HepG2 (cell line): ENCODE results near the gene FAM131A. TPM values are rescaled to one million over a fixed set of nuclear protein-coding genes. Genes with fewer than 3 reads are reported as not detected.

Experiments
- ATAC-seq: fragments of 200-7000 bp; cut with Tn5 transposase; 3 replicates; pipeline ENCODE4 v1.9.1; 2020; ENCODE audit warnings: mild to moderate bottlenecking, moderate library complexity
- BruUV-seq: library from RNA; stranded (reverse); fragments of 400-500 nt; replicated peaks from 2 replicates; lab custom pipeline; 2021; lab: Mats Ljungman, UMichigan
- CTCF ChIA-PET: fragments of 300-600 bp; formaldehyde crosslinking; extraction: SDS; loops from one replicate; lab custom pipeline; 2021; ENCODE audit warnings: low total read pairs, inconsistent platforms, low intra/inter-chr PET ratio; lab: Yijun Ruan, JAX
- POLR2A ChIA-PET: fragments of 350-600 bp; sonication (Branson Sonifier 250); formaldehyde crosslinking; loops from one replicate; lab custom pipeline; 2020; ENCODE audit warnings: antibody characterized with exemption, inconsistent platforms; lab: Yijun Ruan, JAX
- DNase-seq: peaks from one replicate; pipeline ENCODE4 v3.0.0-alpha.2; 2015; ENCODE audit warnings: low spot score
- FAIRE-seq: peaks from 3 replicates; lab custom pipeline; 2011; peaks lifted over from hg19 to GRCh38; lab: Jason Lieb, UNC
- H2AFZ ChIP-seq: one replicate; pipeline ENCODE4 v1.6.1; 2011; ENCODE audit warnings: low read length, inconsistent platforms
- H3K27ac ChIP-seq: fragments of 300-600 bp; 3 replicates; pipeline ENCODE4 v1.8.0; 2011; ENCODE audit warnings: mixed run types, mild to moderate bottlenecking, mixed read lengths, low read length, inconsistent platforms; ENCODE audit not compliant: insufficient read depth; ENCODE audit errors: extremely low read length
- H3K27me3 ChIP-seq, 2 experiments: fragments of 200-600 bp in 1 of 2; 2 replicates in 1 of 2; 3 replicates in 1 of 2; pipeline versions ENCODE4 v1.6.0 to v1.8.0; 2011; ENCODE audit warnings: low read length in 2 of 2, mild to moderate bottlenecking in 2 of 2, moderate library complexity in 2 of 2, inconsistent platforms in 1 of 2; ENCODE audit not compliant: insufficient read depth in 2 of 2, control insufficient read depth in 1 of 2
- H3K36me3 ChIP-seq, 2 experiments: fragments of 200-600 bp in 1 of 2; replicated peaks in 1 of 2; 2 replicates in 1 of 2; 3 replicates in 1 of 2; pipeline versions ENCODE4 v1.5.1 to v1.8.0; 2011; ENCODE audit warnings: low read length in 2 of 2, inconsistent platforms in 1 of 2; ENCODE audit not compliant: insufficient read depth in 2 of 2, control insufficient read depth in 1 of 2
- H3K4me1 ChIP-seq: 2 replicates; pipeline ENCODE4 v1.5.1; 2012; ENCODE audit warnings: low read length, inconsistent platforms; ENCODE audit not compliant: insufficient read depth
- H3K4me2 ChIP-seq: 2 replicates; pipeline ENCODE4 v1.6.0; 2011; ENCODE audit warnings: low read depth, low read length, inconsistent platforms
- H3K4me3 ChIP-seq, 3 experiments: fragments of 200-600 bp in 1 of 3; sonication (generic), shearing (Covaris generic) in 1 of 3; replicated peaks in 1 of 3; 2 replicates each; pipeline ENCODE4 v1.5.1; 2011 to 2016; ENCODE audit warnings: low read length in 3 of 3, inconsistent platforms in 2 of 3, low read depth in 2 of 3, mild to moderate bottlenecking in 2 of 3, control low read depth in 1 of 3, mixed read lengths in 1 of 3; ENCODE audit not compliant: insufficient read depth in 1 of 3
- H3K79me2 ChIP-seq: one replicate; pipeline ENCODE4 v1.6.1; 2011; ENCODE audit warnings: low read length, inconsistent platforms; ENCODE audit not compliant: insufficient read depth
- H3K9ac ChIP-seq: 2 replicates; pipeline ENCODE4 v1.6.0; 2011; ENCODE audit warnings: mild to moderate bottlenecking, low read depth, low read length, inconsistent platforms; ENCODE audit not compliant: insufficient read depth
- H3K9me3 ChIP-seq: 2 replicates; pipeline ENCODE4 v1.5.1; 2012; ENCODE audit warnings: mild to moderate bottlenecking, low read length
- H4K20me1 ChIP-seq: 2 replicates; pipeline ENCODE4 v1.6.0; 2011; ENCODE audit warnings: inconsistent platforms, mild to moderate bottlenecking, low read length, moderate library complexity; ENCODE audit not compliant: insufficient read depth
- ATF7 ChIP-seq, 2 experiments: fragments of 450-650 bp in 1 of 2; sonication (generic) in 1 of 2; formaldehyde crosslinking in 1 of 2; IDR thresholded peaks; 2 replicates each; pipeline versions ENCODE4 v1.4.0 to v1.6.1; 2016 to 2020; ENCODE audit warnings: antibody characterized with exemption in 1 of 2, mild to moderate bottlenecking in 1 of 2, missing genetic modification reagents in 1 of 2
- CAMTA2 ChIP-seq: sonication (generic); formaldehyde crosslinking; IDR thresholded peaks from 2 replicates; pipeline ENCODE4 v1.4.0; 2020; ENCODE audit warnings: mild to moderate bottlenecking, missing genetic modification reagents, borderline replicate concordance
- CCDC6 ChIP-seq: sonication (generic); formaldehyde crosslinking; IDR thresholded peaks from 2 replicates; pipeline ENCODE4 v1.8.1; 2022; ENCODE audit warnings: mild to moderate bottlenecking, missing genetic modification reagents, moderate library complexity
- CEBPG ChIP-seq: IDR thresholded peaks from 2 replicates; pipeline ENCODE4 v1.6.1; 2016
- CENPX ChIP-seq: sonication (generic); formaldehyde crosslinking; IDR thresholded peaks from 2 replicates; pipeline ENCODE4 v1.9.0; 2021; ENCODE audit warnings: mild to moderate bottlenecking, missing genetic modification reagents, moderate library complexity
- CREB1 ChIP-seq, 2 experiments: fragments of 450-650 bp in 1 of 2; IDR thresholded peaks; 2 replicates each; pipeline ENCODE4 v1.6.1; 2016 to 2017; ENCODE audit warnings: control low read depth in 1 of 2, mild to moderate bottlenecking in 1 of 2, missing compliant biosample characterization in 1 of 2, missing genetic modification characterization in 1 of 2
- FOXJ3 ChIP-seq: sonication (generic); formaldehyde crosslinking; IDR thresholded peaks from 2 replicates; pipeline ENCODE4 v1.4.0; 2020; ENCODE audit warnings: missing genetic modification reagents, mild to moderate bottlenecking, borderline replicate concordance
- FOXM1 ChIP-seq: sonication (generic); formaldehyde crosslinking; IDR thresholded peaks from 2 replicates; pipeline ENCODE4 v1.5.0; 2020; ENCODE audit warnings: missing genetic modification reagents
- GTF2F1 ChIP-seq: fragments of 150-350 bp; IDR thresholded peaks from 2 replicates; pipeline ENCODE4 v1.6.1; 2014; ENCODE audit warnings: low read length
- HNRNPK ChIP-seq: fragments of 200-400 bp; formaldehyde crosslinking; IDR thresholded peaks from 2 replicates; pipeline ENCODE4 v1.6.1; 2018; ENCODE audit warnings: low read length, low read depth, moderate library complexity, mild to moderate bottlenecking; ENCODE audit not compliant: poor library complexity, severe bottlenecking
- MEIS2 ChIP-seq: sonication (generic); formaldehyde crosslinking; IDR thresholded peaks from 2 replicates; pipeline ENCODE4 v1.9.0; 2021; ENCODE audit warnings: mild to moderate bottlenecking, missing genetic modification reagents
- MIER2 ChIP-seq: IDR thresholded peaks from 2 replicates; pipeline ENCODE4 v1.6.1; 2016; ENCODE audit warnings: missing biosample characterization, missing genetic modification reagents
- MIER3 ChIP-seq: IDR thresholded peaks from 2 replicates; pipeline ENCODE4 v1.6.1; 2016; ENCODE audit warnings: missing compliant biosample characterization, borderline replicate concordance
- POLR2A ChIP-seq, 2 experiments: IDR thresholded peaks; 2 replicates each; pipeline ENCODE4 v1.6.1; 2011; ENCODE audit warnings: low read depth in 2 of 2, low read length in 2 of 2, mild to moderate bottlenecking in 1 of 2, moderate library complexity in 1 of 2; ENCODE audit not compliant: insufficient read depth in 1 of 2
- RBFOX2 ChIP-seq: fragments of 200-400 bp; formaldehyde crosslinking; IDR thresholded peaks from 2 replicates; pipeline ENCODE4 v1.6.1; 2017; ENCODE audit warnings: low read depth, mild to moderate bottlenecking, low read length
- REPIN1 ChIP-seq: sonication (generic); formaldehyde crosslinking; IDR thresholded peaks from 2 replicates; pipeline ENCODE4 v1.8.0; 2022; ENCODE audit warnings: missing genetic modification reagents, low read depth, mild to moderate bottlenecking, borderline replicate concordance
- RFXAP ChIP-seq: sonication (generic); formaldehyde crosslinking; IDR thresholded peaks from 2 replicates; pipeline ENCODE4 v1.4.0; 2020; ENCODE audit warnings: missing genetic modification reagents, borderline replicate concordance
- STAT5B ChIP-seq: sonication (generic); formaldehyde crosslinking; IDR thresholded peaks from 2 replicates; pipeline ENCODE4 v1.4.0; 2020; ENCODE audit warnings: missing genetic modification reagents
- ZEB1 ChIP-seq: IDR thresholded peaks from 2 replicates; pipeline ENCODE4 v1.6.1; 2012; ENCODE audit warnings: mild to moderate bottlenecking, low read depth, inconsistent platforms; ENCODE audit not compliant: insufficient replicate concordance
- ZMAT3 ChIP-seq: sonication (generic); formaldehyde crosslinking; conservative IDR thresholded peaks from 2 replicates; pipeline ENCODE4 v1.7.0; 2021; ENCODE audit warnings: missing genetic modification reagents
- ZNF550 ChIP-seq: sonication (generic); formaldehyde crosslinking; IDR thresholded peaks from 2 replicates; pipeline ENCODE4 v1.4.0; 2020; ENCODE audit warnings: mild to moderate bottlenecking, missing genetic modification reagents, borderline replicate concordance
- ZNF672 ChIP-seq: sonication (generic); formaldehyde crosslinking; IDR thresholded peaks from 2 replicates; pipeline ENCODE4 v1.8.1; 2022; ENCODE audit warnings: missing genetic modification reagents
- ZSCAN9 ChIP-seq: IDR thresholded peaks from 2 replicates; pipeline ENCODE4 v1.6.1; 2016; ENCODE audit warnings: borderline replicate concordance
- ZZZ3 ChIP-seq: sonication (generic); formaldehyde crosslinking; IDR thresholded peaks from 2 replicates; pipeline ENCODE4 v1.4.0; 2020; ENCODE audit warnings: missing genetic modification reagents, mild to moderate bottlenecking, borderline replicate concordance
- WGBS: methylation state at CpG from one replicate; pipeline ENCODE4 v1.1.6; 2017; ENCODE audit warnings: low lambda C conversion rate; 5-methylcytosine and 5-hydroxymethylcytosine counted together
- in situ Hi-C: cut with HindIII; loops from 2 replicates; pipeline ENCODE4 v1.10.0; 2017; ENCODE audit warnings: low pct_unique_long_range_greater_than_20kb; ENCODE audit not compliant: extremely low pct_ligation_motif_present
- intact Hi-C: fragments of 100-400 bp; cut with micrococcal nuclease; formaldehyde crosslinking; loops from one replicate; pipeline ENCODE4 v1.10.0; 2022; ENCODE audit not compliant: unreplicated experiment
- polyA plus RNA-seq, 8 experiments: library from polyadenylated mRNA; depleted of rRNA in 3 of 8; stranded (reverse) in 7 of 8; unstranded in 1 of 8; fragments of >200 nt; fragmentation: Illumina TruSeq in 4 of 8; extraction: Trizol in 4 of 8; gene quantifications; 2 replicates each; pipeline versions ENCODE4 v1.2.1 to v1.2.3, GENCODE V29; 2011 to 2016; ENCODE audit warnings: low read depth in 4 of 8, missing spikeins in 1 of 8, mixed read lengths in 1 of 8; ENCODE audit not compliant: insufficient read depth in 1 of 8
- total RNA-seq, 5 experiments: library from RNA; depleted of rRNA; stranded (reverse); fragments of >200 nt; fragmentation: Illumina TruSeq; extraction: Trizol; gene quantifications; 2 replicates each; pipeline ENCODE4 v1.2.3, GENCODE V29; 2016; ENCODE audit warnings: low read depth in 1 of 5

FAM131A gene
- total and polyA plus RNA-seq, 2 of the 13 experiments (the other 11 are each of a cell fraction or from before 2014, with no cell fraction given): 9.2 to 9.3 TPM

DNA sequence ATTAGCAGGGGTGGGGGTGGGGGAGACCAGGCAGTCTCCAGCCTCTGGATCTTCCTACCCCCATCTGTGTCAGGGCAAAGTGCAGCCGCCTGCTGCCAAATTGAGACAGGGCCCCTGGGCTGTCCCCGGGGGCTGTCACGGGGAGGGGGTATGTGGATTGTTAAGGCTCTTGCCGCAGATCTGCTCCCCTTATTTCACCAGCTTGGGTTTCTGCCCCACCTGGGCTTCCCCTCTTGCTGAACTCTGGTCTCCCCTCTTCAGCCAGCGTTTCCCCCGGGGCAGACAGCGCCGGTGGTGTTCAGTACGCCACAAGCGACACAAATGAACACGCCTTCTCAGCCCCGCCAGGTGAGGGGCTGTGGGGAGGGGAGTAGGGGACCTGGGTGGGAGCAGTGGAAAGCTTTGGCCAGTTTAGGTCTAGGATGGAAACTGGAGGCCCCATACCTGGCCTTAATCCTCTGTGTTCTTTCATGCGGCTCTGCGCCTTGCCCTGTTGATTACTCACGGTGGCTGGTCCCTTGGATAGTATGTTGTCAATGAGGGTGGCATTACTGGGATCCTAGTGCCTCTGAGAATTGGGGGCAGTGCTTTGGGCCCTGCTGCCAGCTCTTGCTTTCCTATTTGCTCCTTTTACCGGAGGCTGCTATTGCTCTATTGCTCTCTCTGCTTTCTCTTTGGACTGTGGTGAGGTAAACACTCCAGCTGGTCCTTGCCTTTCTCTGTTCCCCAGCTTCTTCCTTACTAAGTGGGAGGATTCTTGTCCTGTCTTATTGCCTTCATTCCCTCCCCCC, 21.3 kb upstream of the FAM131A start (continued):
- no peak for TF ChIP-seq ZSCAN9 (CRISPR knock-in tag)
- no peak for TF ChIP-seq MIER2 (CRISPR knock-in tag)
- TF ChIP-seq ZEB1: no peak

GRCh38 chr3:184316792-184317191, 20.6 kb upstream of the FAM131A start:
- peaks cover 38% of the 10 kb centered on the region for H4K20me1 ChIP-seq
- intact Hi-C loops: no loop called here
- H3K9ac ChIP-seq: peak overlapping the region; percentile 98; the same call in 1 of the 2 replicates
- H3K4me3 ChIP-seq: peak overlapping the region; percentile 68 to 93 (median 86)
- peaks cover 23 to 51% of the 10 kb centered on the region in 2 experiments for H3K36me3 ChIP-seq
- no peak for TF ChIP-seq REPIN1 (CRISPR knock-in tag)
- TF ChIP-seq ZNF550 (CRISPR knock-in tag): peak; percentile 50; the same call in 1 of the 2 replicates
- no peak for TF ChIP-seq ZZZ3 (CRISPR knock-in tag)
- no peak for TF ChIP-seq CENPX
- no peak for TF ChIP-seq STAT5B
- no peak for TF ChIP-seq CCDC6 (CRISPR knock-in tag)
- no peak for TF ChIP-seq GTF2F1
- no peak for TF ChIP-seq ZMAT3
- no peak for TF ChIP-seq ATF7 (IDR thresholded peaks at IDR 0.05)
- TF ChIP-seq ATF7 (CRISPR knock-in tag; IDR thresholded peaks at IDR 0.05): no peak
- TF ChIP-seq HNRNPK: no peak
- no peak for TF ChIP-seq MEIS2
- no peak for TF ChIP-seq RFXAP
- TF ChIP-seq FOXM1 (CRISPR knock-in tag): no peak
- TF ChIP-seq CEBPG (CRISPR knock-in tag): no peak
- no peak for TF ChIP-seq ZNF672 (CRISPR knock-in tag)
- no peak for TF ChIP-seq FOXJ3 (CRISPR knock-in tag)
- TF ChIP-seq POLR2A (IDR thresholded peaks at IDR 0.05; ENCODE audit: insufficient read depth in 1 of 2, low read depth in 2 of 2, low read length in 2 of 2): peak in 1 of 2 experiments; percentile 21; a peak in 1 of 4 replicates
- TF ChIP-seq CAMTA2 (CRISPR knock-in tag): no peak
- TF ChIP-seq CREB1 (IDR thresholded peaks at IDR 0.05): no peak
- TF ChIP-seq CREB1 (CRISPR knock-in tag; IDR thresholded peaks at IDR 0.05): no peak
- TF ChIP-seq MIER3 (CRISPR knock-in tag): no peak
- TF ChIP-seq RBFOX2: peak; percentile 36; the same call in 1 of the 2 replicates
- FAIRE-seq (no peak), DNase-seq (no peak), ATAC-seq (no peak)
- peak overlapping the region; percentile 91 for H3K27ac ChIP-seq
- in situ Hi-C loops: no loop called here
- 88% methylated on average over 6 of the region's 7 CpGs for WGBS
- peaks cover 56% of the 10 kb centered on the region for H3K79me2 ChIP-seq
- no peaks in the 10 kb centered on the region; a peak in 1 of 5 replicates for H3K27me3 ChIP-seq
- peak overlapping the region; percentile 94 for H3K4me2 ChIP-seq
- no peaks in the 10 kb centered on the region for H3K9me3 ChIP-seq
- BruUV-seq: no TSS peak
- ChIA-PET CTCF (no interaction called here), POLR2A (interaction anchor here (1.5 kb wide), 1 partner anchor 17 kb away, joined by 3 read pairs; no protein-coding TSS in a partner anchor)
- H3K4me1 ChIP-seq: peaks cover 44% of the 10 kb centered on the region
- H2AFZ ChIP-seq: no peak overlapping the region
